ENCODE measurements around the gene LYPLA2.
A peak's percentile ranks its signal among the peaks of the same experiment; 100 is the strongest.

The LYPLA2 gene

DNA sequence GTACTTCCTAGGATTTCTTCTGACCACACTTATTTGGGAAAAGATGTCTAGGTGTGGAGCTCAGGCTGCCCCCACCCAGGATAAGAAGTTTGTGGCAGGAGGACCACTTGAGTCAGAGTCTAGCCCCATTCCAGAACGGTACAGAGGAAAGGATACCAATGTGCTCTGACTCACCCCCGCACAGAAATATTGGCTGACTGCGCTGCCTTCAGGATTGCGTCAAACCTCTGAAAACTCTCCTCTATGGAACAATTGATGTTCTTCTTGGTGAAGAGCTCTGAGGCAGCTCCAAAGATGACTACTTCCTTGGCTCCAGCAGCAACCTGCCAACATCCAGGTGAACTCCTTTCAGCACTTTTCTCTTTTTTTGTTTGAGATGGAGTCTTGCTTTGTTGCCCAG is 23.1 kb downstream of the LYPLA2 start:
- no peak for TF ChIP-seq CTCF (conservative IDR thresholded peaks at IDR 0.05; ENCODE audit: low read length)
- DNase-seq (ENCODE audit: low read depth), result no peak
- no peak overlapping the region for H3K4me3 ChIP-seq (ENCODE audit: low read length)

GRCh38 chr1:23816361-23816760 is 25.4 kb downstream of the LYPLA2 start:
- no peak overlapping the region for H3K4me3 ChIP-seq (ENCODE audit: low read length)
- DNase-seq (ENCODE audit: low read depth), result no peak
- no peak for TF ChIP-seq CTCF (conservative IDR thresholded peaks at IDR 0.05; ENCODE audit: low read length)

- DNase-seq (ENCODE audit: low read depth), result no peak
- H3K4me3 ChIP-seq (ENCODE audit: low read length), result no peak overlapping the region
- TF ChIP-seq CTCF (conservative IDR thresholded peaks at IDR 0.05; ENCODE audit: low read length), result no peak
These were observed 26.0 kb downstream of the LYPLA2 start for GRCh38 chr1:23816906-23817305.

DNA sequence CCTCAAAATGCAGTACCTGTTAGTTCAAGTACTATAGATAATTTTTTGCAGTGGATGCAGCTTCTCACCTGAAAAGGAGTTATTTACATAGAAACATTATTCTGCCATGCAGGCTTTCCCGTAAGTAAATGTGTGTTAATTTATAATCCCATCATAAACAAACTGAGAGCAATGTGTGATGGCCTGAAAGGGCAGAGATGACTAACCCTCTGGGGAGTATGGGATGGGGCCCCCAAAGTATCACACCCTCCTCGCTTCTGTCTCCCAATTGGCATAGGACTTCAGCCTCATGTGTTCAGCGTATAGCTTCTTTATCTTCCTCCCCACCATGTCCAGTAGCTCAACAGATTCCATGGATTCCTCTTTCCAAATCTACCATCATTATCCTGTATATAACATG is 26.7 kb downstream of the LYPLA2 start:
- no peak for TF ChIP-seq CTCF (conservative IDR thresholded peaks at IDR 0.05; ENCODE audit: low read length)
- no peak for DNase-seq (ENCODE audit: low read depth)
- H3K4me3 ChIP-seq (ENCODE audit: low read length), result no peak overlapping the region

- TF ChIP-seq CTCF (conservative IDR thresholded peaks at IDR 0.05; ENCODE audit: low read length), result no peak
- H3K4me3 ChIP-seq (ENCODE audit: low read length), result no peak overlapping the region
- no peak for DNase-seq (ENCODE audit: low read depth)
These were observed 32.8 kb downstream of the LYPLA2 start for GRCh38 chr1:23823767-23824166.

DNA sequence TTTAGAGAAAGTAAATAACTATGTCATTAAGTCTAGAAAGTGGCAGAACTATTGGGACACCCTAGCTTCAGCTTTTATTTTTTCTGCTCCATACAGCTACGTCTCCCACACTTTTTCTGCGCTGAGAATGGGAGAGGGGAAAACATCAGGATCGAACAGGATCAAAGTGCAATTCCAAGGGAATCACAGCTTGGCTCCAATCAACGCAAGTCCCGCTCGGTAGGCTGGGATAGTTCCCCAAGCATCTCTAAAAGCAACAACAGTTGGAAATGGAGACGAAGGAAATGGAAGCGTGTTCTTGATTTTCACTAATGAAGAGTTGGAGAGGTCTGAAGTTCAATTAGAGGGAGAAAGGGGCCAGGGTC is 33.7 kb downstream of the LYPLA2 start:
- H3K4me3 ChIP-seq (ENCODE audit: low read length), result peak overlapping the region; percentile 98
- no peak for DNase-seq (ENCODE audit: low read depth)
- no peak for TF ChIP-seq CTCF (conservative IDR thresholded peaks at IDR 0.05; ENCODE audit: low read length)

DNA sequence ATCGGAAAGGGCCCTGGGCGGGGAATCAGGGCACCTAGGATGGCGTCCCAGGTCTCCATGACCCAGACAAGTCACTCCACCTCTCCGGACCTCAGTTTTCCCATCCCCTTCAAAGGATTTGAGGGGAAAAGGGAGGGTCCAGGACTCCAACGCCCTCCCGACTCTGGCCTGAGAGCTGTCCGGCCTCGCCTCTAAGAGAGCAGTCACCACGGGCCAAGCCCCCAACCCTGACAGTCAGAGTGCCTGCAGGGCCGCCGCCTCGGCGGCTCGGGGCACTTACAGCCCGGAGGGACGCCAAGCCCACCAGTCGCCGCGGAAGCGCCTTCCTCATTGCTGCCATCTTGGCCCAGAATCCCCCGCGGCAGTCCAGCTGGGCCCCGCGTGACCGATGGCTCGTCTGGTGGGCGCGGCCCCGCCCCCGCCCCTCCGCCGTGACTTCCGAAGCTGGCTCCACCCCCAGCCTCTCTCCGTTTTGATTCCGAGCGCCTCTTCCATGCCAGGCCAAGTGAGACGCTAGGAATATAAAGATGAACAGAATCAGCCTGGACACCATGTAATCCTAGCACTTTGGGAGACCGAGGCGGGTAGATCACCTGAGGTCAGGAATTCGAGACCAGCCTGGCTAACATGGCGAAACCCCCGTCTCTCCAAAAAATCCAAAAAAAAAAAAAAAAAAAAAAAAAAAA is 34.3 kb downstream of the LYPLA2 start, which contains the start of gene HMGCL:
TSS of gene HMGCL (minus strand) at position 354 of the 686 bp plus-strand sequence. CDS start at position 340, 14 bp downstream.
- H3K4me3 ChIP-seq (ENCODE audit: low read length), result peak within 1 kb of the TSS; percentile 98
- peak; percentile 87 for DNase-seq (ENCODE audit: low read depth)
- TF ChIP-seq CTCF (conservative IDR thresholded peaks at IDR 0.05; ENCODE audit: low read length), result no peak
